Stomach smooth muscle (tissue), 2 donors: ENCODE results near the gene ESRP2.
A peak's percentile ranks its signal among the peaks of the same experiment; 100 is the strongest.

ENCODE experiments used
- H3K27ac ChIP-seq: one replicate; pipeline ENCODE4 v1.7.0; 2013; ENCODE audit warnings: mild to moderate bottlenecking, low read length, inconsistent platforms
- H3K27me3 ChIP-seq, 2 donors: one replicate each; pipeline ENCODE4 v1.7.0; 2013; ENCODE audit warnings: low read length in 2 of 2; ENCODE audit not compliant: insufficient read depth in 2 of 2, control insufficient read depth in 1 of 2
- H3K36me3 ChIP-seq, 2 donors: one replicate each; pipeline ENCODE4 v1.7.0; 2013; ENCODE audit warnings: low read length in 2 of 2; ENCODE audit not compliant: control insufficient read depth in 2 of 2, insufficient read depth in 2 of 2
- H3K4me1 ChIP-seq: one replicate; pipeline ENCODE4 v1.7.0; 2013; ENCODE audit warnings: low read length; ENCODE audit not compliant: control insufficient read depth, insufficient read depth
- H3K4me3 ChIP-seq, 2 donors: one replicate each; pipeline ENCODE4 v1.7.0; 2013; ENCODE audit warnings: low read length in 2 of 2
- H3K9ac ChIP-seq, 2 donors: one replicate each; pipeline ENCODE4 v1.7.0; 2013; ENCODE audit warnings: low read length in 2 of 2, mild to moderate bottlenecking in 1 of 2
- H3K9me3 ChIP-seq, 2 donors: one replicate each; pipeline ENCODE4 v1.7.0; 2013; ENCODE audit warnings: low read length in 2 of 2; ENCODE audit not compliant: control insufficient read depth in 2 of 2
- donor health status: healthy.
- donor health status: Pancreatic carcinoma.

The ESRP2 gene

DNA sequence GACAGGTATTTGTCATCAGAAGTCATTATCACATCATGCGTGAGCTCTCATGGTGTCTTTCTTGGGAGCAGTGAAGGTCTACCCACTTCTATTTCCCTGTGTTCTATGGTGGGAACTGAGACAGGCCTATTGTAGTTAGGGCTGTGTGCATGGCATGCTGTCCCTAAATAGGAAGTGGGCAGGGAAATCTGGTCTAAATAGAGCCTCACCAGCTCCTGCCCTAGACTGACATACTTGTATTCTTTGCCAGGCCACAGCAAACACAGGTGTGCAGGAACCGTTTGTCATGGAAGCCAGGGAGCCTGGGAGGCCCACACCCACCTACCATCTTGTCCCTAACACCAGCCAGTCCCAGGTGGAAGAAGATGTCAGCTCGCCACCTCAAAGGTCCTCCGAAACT is 38.5 kb upstream of the ESRP2 start:
- no peak overlapping the region for H3K9ac ChIP-seq
- peaks cover 21% of the 10 kb centered on the region for H3K4me1 ChIP-seq
- peaks cover 3 to 10% of the 10 kb centered on the region in 2 donors for H3K36me3 ChIP-seq

DNA sequence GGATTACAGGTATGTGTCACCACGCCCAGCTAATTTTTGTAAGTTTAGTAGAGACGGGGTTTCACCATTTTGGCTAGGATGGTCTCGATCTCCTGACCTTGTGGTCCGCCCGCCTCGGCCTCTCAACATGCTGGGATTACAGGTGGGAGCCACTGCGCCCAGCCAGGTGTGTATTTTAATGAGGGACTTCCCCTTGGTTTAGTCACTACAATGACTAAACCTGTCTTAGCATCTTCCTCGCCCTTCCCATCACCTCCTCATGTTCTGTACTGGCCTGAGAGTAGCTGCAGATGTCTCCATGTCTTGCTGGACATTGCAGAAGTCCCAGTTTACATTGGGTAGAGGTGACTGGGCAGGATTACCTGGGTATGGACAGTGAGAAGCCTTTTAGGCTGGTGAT is 38.0 kb upstream of the ESRP2 start:
- Histone ChIP-seq H3K27me3 (no peaks in the 10 kb centered on the region), H3K9ac (no peak overlapping the region), H3K36me3 (peaks cover 3 to 10% of the 10 kb centered on the region in 2 donors), H3K4me3 (no peak overlapping the region), H3K4me1 (peaks cover 24% of the 10 kb centered on the region), H3K9me3 (no peaks in the 10 kb centered on the region), H3K27ac (no peak overlapping the region)

More for the DNA sequence above, 38.5 kb upstream of the ESRP2 start:
- Histone ChIP-seq H3K27me3 (no peaks in the 10 kb centered on the region), H3K9me3 (no peaks in the 10 kb centered on the region), H3K27ac (peak overlapping the region; percentile 64), H3K4me3 (no peak overlapping the region)

DNA sequence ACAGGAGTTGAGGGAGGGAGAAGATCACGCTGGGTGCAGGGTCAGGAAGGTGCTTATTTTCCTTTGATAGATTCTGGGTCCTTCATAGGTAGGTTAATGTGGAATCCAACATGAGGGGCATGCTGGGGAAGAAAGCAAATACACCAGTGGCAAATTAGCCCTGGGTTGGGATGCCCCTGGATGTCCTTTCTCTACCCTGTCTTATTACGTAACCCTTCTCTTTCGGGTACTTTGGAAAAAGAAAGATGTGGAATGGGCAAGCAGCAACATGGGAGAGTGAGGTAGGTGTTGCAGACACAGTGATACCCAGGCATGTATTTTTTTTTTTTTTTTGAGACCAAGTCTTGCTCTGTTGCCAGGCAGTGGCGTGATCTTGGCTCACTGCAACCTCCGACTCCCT is 37.5 kb upstream of the ESRP2 start:
- Histone ChIP-seq H3K36me3 (peaks cover 3 to 10% of the 10 kb centered on the region in 2 donors), H3K27me3 (no peaks in the 10 kb centered on the region), H3K4me1 (peaks cover 24% of the 10 kb centered on the region), H3K9ac (no peak overlapping the region), H3K4me3 (no peak overlapping the region), H3K27ac (no peak overlapping the region), H3K9me3 (no peaks in the 10 kb centered on the region)

DNA sequence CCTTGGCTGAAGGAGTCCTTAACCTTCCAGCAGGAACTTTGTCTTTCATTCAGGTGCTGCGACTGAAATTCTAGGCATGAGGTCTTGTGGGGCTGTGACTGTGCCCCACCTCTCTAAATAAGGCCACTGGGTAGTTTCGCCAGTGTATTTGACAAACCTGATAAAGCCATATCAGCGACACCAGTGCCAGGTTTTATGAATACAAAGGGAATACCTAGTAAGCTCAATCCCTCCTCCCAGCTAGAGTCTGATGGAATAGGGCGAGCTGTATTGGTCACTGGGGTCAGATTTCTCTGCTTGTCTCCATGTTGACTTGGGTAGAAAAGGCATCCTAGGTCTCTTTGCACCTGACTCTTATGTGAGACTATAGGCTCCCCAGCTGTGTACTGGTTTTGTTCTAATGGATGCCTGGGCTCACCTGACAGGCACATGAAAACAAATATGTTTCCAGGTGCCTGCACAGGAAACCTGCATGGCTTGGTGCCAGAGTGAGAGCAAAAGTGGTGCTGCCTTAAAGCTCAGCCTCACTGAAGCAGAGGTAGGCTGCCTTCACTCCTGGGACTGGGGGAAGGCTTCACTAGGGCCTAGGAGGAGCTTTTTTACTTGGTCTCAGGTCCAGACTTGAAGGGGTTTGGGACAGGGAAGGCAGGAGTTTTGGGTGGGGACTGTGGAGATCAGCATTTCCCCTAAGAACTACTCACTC is 36.7 kb upstream of the ESRP2 start:
- Histone ChIP-seq H3K27me3 (no peaks in the 10 kb centered on the region), H3K9me3 (no peaks in the 10 kb centered on the region), H3K36me3 (peaks cover 3 to 12% of the 10 kb centered on the region in 2 donors), H3K27ac (no peak overlapping the region), H3K4me3 (no peak overlapping the region), H3K4me1 (peaks cover 28% of the 10 kb centered on the region), H3K9ac (peak overlapping the region in 1 of 2 donors; percentile 29)

DNA sequence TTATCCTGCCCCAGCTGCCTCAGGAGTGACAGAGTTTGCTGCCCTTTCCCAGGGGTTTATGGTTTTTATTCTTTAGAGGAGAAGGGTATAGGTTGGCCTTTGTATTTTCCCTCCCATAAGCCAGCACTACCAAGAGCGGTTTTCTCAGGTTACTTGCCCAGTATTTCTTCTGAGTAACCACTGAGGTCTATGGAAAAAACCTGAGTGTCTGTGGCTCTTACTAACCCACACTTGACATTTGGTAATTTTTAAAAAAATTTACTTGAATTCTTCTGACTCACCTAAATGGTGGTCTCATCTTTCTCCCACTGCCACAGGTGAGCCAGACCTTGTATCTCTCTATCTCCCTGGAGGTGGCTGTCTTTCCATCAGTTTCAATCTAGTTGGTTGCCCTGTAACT is 34.4 kb upstream of the ESRP2 start:
- Histone ChIP-seq H3K27ac (no peak overlapping the region), H3K9ac (no peak overlapping the region), H3K4me1 (peaks cover 26% of the 10 kb centered on the region), H3K36me3 (peaks cover 3 to 12% of the 10 kb centered on the region in 2 donors), H3K27me3 (no peaks in the 10 kb centered on the region), H3K4me3 (no peak overlapping the region), H3K9me3 (no peaks in the 10 kb centered on the region)

DNA sequence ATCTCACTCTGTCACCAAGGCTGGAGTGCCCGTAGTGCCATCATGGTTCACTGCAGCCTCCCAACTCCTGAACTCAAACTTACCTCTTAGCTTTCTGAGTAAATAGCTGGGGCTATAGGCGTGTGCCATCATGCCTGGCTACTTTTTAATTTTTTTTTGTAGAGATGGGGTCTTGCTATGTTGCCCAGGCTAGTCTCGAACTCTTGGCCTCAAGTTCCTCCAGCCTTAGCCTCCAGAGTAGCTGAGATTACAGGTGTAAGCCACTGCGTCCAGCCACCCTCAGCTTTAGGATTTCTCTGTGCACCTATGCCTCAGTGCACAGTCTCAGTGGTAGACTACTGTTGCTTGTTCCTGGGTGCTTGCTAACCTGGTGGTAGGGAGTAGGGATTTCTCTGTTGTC is 33.9 kb upstream of the ESRP2 start:
- H3K9ac ChIP-seq: no peak overlapping the region
- no peaks in the 10 kb centered on the region for H3K9me3 ChIP-seq
- no peaks in the 10 kb centered on the region for H3K27me3 ChIP-seq
- H3K4me1 ChIP-seq: peaks cover 29% of the 10 kb centered on the region
- H3K36me3 ChIP-seq: peaks cover 3 to 12% of the 10 kb centered on the region in 2 donors
- H3K4me3 ChIP-seq: no peak overlapping the region
- no peak overlapping the region for H3K27ac ChIP-seq

DNA sequence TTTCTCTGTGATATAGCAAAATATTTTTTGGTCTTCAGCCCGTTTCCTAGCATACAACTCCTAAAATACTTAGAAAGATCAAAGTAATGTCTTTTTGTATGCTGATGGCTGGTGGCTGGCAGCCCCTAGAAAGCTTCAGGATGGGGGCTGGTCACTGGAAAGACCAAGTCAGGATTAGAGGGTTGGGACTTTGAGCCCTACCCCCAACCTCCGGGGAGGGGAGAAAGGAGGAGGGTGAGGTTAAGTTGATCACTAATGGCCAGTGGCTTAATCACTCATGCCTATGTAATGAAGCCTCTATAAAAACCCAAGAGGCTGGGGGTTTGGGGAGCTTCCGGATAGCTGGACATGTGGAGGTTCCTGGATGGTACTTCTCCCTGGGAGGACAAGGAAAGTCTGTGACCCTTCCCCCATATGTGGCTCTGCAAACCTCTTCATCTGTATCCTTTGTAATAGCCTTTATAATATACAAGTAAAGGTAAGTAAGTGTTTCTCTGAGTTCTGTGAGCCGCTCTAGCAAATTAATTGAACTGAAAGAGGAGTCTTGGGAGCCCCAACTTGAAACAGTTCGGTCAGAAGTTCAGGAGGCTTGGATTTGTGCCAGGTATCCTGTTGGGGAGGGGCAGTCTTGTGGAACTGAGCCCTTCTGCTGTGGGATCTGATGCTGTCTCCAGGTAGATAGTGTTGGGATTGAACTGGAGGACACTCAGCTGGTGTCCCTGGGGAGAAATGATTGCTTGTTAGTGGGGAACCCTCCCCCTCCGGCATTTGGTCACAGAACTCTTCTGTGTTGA is 31.9 kb upstream of the ESRP2 start:
- no peak overlapping the region for H3K27ac ChIP-seq
- peaks cover 0 to 2% of the 10 kb centered on the region in 2 donors for H3K36me3 ChIP-seq
- no peak overlapping the region for H3K4me3 ChIP-seq
- no peaks in the 10 kb centered on the region for H3K9me3 ChIP-seq
- H3K4me1 ChIP-seq: peaks cover 39% of the 10 kb centered on the region
- no peak overlapping the region for H3K9ac ChIP-seq
- H3K27me3 ChIP-seq: no peaks in the 10 kb centered on the region

DNA sequence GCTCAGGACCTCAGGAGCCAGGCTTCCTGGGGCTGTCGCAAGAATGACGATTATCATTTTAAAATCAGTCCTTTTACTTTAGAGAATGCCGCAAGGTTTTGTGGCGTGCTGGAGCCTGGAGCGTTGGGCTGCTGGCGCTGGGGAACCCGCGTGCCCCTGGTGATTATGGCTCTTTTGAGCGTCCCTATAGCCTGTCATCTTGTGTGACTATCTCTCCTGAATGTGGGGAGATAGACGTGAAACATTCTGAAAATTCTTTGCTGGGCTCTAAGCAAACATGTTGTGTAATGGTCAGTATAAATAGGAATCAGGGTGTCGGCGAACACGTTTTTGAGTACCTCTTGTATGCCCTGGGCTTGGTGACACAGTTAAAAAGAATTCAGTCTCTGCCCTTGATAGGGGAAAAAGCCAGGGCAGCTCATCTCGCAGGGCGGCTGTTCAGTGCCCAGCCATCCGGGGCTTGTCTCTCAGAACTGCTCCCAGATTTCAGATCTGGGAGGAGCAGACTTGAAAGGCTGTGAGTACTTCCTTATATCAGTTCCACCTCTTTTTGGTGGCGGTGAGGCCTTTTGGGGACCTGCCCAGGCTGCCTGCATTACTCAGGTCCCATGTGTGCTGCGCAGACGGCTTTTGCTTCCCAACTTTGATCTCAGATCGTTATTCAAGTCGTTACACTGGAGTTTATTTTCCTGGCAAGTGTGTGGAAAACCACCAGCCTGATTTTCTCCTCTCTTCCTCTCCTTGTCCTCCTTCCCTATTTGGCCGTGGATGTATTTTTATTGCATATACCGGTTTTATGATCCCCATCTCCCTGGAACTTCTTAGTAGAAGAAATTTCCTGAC is 29.4 kb upstream of the ESRP2 start:
- Histone ChIP-seq H3K27me3 (no peaks in the 10 kb centered on the region), H3K4me3 (peak overlapping the region; percentile 88 to 91), H3K4me1 (peaks cover 33% of the 10 kb centered on the region), H3K36me3 (peaks cover 2 to 3% of the 10 kb centered on the region in 2 donors), H3K9me3 (no peaks in the 10 kb centered on the region), H3K9ac (peak overlapping the region; percentile 76 to 84), H3K27ac (peak overlapping the region; percentile 80)

DNA sequence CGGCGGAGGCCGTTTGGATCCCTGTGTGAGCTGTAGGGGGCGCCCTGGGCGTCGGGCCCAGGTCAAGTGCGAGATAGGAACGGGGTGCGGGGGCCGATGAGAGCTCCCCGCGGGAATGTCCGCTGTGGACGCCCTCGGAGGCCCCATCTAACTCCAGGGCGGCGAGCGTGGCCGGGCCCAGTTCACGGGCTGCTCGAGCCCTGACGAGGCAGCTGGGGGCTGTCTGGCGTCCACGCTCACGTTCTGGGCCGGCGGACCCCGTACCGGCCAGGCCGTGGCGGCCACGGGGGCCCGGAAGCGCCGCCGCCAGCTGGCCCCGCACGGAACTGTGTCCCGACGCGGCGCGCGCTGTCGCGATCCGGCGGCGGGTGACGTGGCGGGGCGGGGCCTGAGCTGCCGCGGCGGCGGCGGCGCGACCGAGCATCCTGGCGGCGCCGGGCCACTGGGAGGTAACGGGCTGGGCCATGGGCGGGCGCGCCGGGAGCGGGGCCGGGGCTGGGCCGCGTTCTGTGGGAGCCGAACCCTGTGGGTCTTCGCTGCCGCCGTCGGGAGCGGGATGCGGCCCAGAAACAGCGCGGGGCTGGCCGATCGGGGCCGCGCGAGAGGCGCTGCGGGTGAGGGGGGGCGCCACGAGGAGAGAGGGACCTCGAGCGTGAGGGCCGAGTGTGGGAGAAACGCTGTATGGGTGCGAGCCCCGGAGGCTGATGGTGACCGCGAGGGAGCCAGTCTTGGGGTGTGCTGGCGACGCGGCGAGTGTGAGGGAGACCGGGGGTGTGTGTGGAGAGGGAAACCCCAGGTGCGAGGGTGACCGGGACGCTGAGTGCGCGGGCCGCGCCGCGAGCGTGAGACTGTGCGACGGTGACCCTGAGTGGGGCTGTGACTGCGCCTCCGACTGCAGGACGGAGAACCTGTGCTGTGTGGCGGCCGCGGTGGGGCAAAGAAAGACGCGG is 28.5 kb upstream of the ESRP2 start, which contains the start of gene SLC7A6:
TSS of gene SLC7A6 (plus strand) at position 399 of the 950 bp plus-strand sequence. CDS start 10,201 bp downstream, outside the sequence.
- H3K9me3 ChIP-seq: no peaks in the 10 kb centered on the region
- no peaks in the 10 kb centered on the region for H3K27me3 ChIP-seq
- H3K4me3 ChIP-seq: peak within 1 kb of the TSS; percentile 88 to 91
- peaks cover 11 to 12% of the 10 kb centered on the region in 2 donors for H3K36me3 ChIP-seq
- H3K4me1 ChIP-seq: peaks cover 29% of the 10 kb centered on the region
- H3K9ac ChIP-seq: peak within 1 kb of the TSS; percentile 76 to 84
- H3K27ac ChIP-seq: peak within 1 kb of the TSS; percentile 80
